ENCODE results near the gene GPRC5C. TPM values are rescaled to one million over a fixed set of nuclear protein-coding genes. Genes with fewer than 3 reads are reported as not detected.
A peak's percentile ranks its signal among the peaks of the same experiment; 100 is the strongest.

The GPRC5C gene
- total and polyA plus RNA-seq, 3 experiments from 2014 or later, result 0.27 TPM; not detected in 2

DNA sequence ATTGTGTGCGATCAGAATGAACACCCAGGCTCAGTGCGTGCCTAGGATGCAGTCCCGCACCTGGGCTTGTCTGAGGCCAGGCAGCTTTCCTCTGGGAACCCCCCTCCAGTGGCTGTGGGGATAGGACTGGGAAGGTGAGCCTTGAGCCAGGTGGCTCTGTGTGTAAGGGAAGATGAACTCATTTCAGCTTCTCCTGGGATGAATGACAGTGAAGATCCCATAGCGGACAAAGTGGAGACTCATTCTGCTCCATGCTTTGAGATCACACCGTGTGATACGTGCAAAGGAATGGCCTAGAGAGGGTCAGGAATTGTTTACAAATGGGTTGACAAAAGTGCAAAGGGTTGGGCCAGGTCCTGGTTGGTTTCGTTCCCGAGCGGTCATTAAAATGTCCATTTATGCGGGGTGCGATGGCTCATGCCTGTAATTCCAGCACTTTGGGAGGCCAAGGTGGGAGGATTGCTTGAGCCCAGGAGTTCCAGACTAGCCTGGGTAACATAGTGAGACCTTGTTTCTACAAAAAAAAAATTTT is 15.8 kb downstream of the GPRC5C start:
- Histone ChIP-seq H3K27ac (ENCODE audit: low read depth, low read length) (no peak overlapping the region), H3K27me3 (ENCODE audit: insufficient read depth, low read length, poor library complexity, severe bottlenecking) (no peaks in the 10 kb centered on the region), H3K9me3 (ENCODE audit: low read length) (no peaks in the 10 kb centered on the region), H3K4me1 (ENCODE audit: insufficient read depth, low read length) (peaks cover 2% of the 10 kb centered on the region), H3K4me3 (ENCODE audit: low read length) (no peak overlapping the region), H3K36me3 (ENCODE audit: insufficient read depth, low read length) (no peaks in the 10 kb centered on the region)
- POLR2A ChIA-PET, result no interaction called here
- no peak for DNase-seq
- H3K4me1 Mint-ChIP-seq, result peaks cover 6 to 18% (median 7%) of the 10 kb centered on the region in 3 donors
- no peaks in the 10 kb centered on the region for H3K36me3 Mint-ChIP-seq
- H3K4me3 Mint-ChIP-seq, result peak overlapping the region in 1 of 7 donors; percentile 29
- no peaks in the 10 kb centered on the region for H3K9me3 Mint-ChIP-seq
- H3K27ac Mint-ChIP-seq, result peak overlapping the region in 1 of 8 donors; percentile 1
- peaks cover 0 to 7% of the 10 kb centered on the region in 2 donors for H3K27me3 Mint-ChIP-seq
- CTCF ChIA-PET, result interaction anchor here (1.2 to 2.2 kb wide), 3 partner anchors 10 to 80 kb away, joined by 3 to 9 read pairs (median 4); no protein-coding TSS in a partner anchor

DNA sequence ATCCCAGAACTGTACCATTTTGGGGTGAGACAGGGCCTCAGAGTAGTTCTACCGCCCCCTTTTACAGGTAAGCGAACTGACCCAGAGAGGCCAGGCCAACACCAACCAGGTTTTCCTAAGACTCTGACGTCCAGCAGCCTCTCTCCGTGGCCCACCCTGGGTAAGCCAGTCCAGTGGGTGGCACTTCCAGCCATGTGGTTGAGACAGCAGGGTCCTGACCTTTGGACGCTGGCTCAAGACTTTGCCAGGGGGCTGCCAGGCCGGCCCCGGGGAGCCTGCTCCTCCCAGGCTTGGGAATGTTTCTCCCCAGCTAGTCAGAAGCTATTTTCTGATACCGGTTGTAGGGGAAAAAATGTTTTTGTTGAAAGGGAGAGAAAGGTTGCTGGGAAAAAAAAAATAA is 16.9 kb downstream of the GPRC5C start:
- peaks cover 9 to 25% (median 10%) of the 10 kb centered on the region in 3 donors for H3K4me1 Mint-ChIP-seq
- Histone ChIP-seq H3K9me3 (ENCODE audit: low read length) (no peaks in the 10 kb centered on the region), H3K36me3 (ENCODE audit: insufficient read depth, low read length) (no peaks in the 10 kb centered on the region), H3K4me3 (ENCODE audit: low read length) (no peak overlapping the region), H3K27me3 (ENCODE audit: insufficient read depth, low read length, poor library complexity, severe bottlenecking) (no peaks in the 10 kb centered on the region), H3K27ac (ENCODE audit: low read depth, low read length) (no peak overlapping the region), H3K4me1 (ENCODE audit: insufficient read depth, low read length) (peaks cover 11% of the 10 kb centered on the region)
- POLR2A ChIA-PET, result no interaction called here
- H3K27me3 Mint-ChIP-seq, result peaks cover 0 to 10% of the 10 kb centered on the region in 2 donors
- peak overlapping the region in 1 of 8 donors; percentile 47 for H3K27ac Mint-ChIP-seq
- no peaks in the 10 kb centered on the region for H3K9me3 Mint-ChIP-seq
- no peak for DNase-seq
- CTCF ChIA-PET, result interaction anchor here (2.2 kb wide), 1 partner anchor 9 kb away, joined by 9 read pairs; no protein-coding TSS in a partner anchor
- no peak overlapping the region for H3K4me3 Mint-ChIP-seq
- no peaks in the 10 kb centered on the region for H3K36me3 Mint-ChIP-seq

DNA sequence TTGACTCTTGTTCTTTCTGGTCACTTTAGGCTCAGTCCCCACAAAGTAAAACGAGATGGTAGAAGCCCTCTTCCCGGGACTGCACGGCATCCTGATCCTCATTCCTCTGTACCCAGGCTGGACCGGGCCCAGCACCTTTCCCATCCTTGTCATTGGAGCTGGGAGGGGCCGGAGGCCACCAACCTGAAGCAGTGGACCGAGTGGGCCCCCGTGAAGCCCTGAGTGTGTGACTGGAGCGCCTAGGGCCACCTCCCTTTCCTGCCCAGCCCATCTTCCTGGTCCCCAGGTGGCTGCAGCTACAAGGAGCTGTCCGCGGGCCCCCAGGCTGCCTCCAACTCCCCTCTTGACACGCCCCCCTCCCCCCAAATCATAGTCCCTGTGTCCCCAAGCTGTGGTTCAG is 17.4 kb downstream of the GPRC5C start:
- H3K4me3 Mint-ChIP-seq, result no peak overlapping the region
- Histone ChIP-seq H3K27ac (ENCODE audit: low read depth, low read length) (no peak overlapping the region), H3K4me1 (ENCODE audit: insufficient read depth, low read length) (peaks cover 13% of the 10 kb centered on the region), H3K36me3 (ENCODE audit: insufficient read depth, low read length) (no peaks in the 10 kb centered on the region), H3K27me3 (ENCODE audit: insufficient read depth, low read length, poor library complexity, severe bottlenecking) (no peaks in the 10 kb centered on the region), H3K9me3 (ENCODE audit: low read length) (no peaks in the 10 kb centered on the region), H3K4me3 (ENCODE audit: low read length) (no peak overlapping the region)
- POLR2A ChIA-PET, result no interaction called here
- CTCF ChIA-PET, result no interaction called here
- no peaks in the 10 kb centered on the region for H3K9me3 Mint-ChIP-seq
- peaks cover 0 to 10% of the 10 kb centered on the region in 2 donors for H3K27me3 Mint-ChIP-seq
- DNase-seq, result no peak
- no peaks in the 10 kb centered on the region for H3K36me3 Mint-ChIP-seq
- peaks cover 9 to 27% (median 10%) of the 10 kb centered on the region in 3 donors for H3K4me1 Mint-ChIP-seq
- no peak overlapping the region for H3K27ac Mint-ChIP-seq

DNA sequence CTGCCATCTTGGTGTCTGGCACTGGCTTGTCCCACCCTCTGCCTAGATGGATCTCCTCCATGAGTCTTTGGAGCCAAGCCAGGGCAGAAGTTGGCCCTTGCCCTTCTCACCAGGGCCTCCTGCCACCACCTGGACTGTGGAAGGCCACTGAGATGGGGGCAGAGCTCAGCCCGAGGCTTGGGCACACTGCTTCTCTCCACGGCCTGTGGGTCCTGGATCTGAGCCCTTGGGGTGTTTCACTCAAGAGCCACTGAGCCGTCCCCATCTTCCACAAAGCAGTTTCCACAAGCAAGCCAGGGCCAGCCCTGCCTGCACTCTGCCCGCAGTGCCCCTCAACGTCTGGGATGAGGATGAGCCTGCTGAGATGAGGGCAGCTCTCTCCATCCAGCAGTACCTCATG is 17.9 kb downstream of the GPRC5C start:
- no peak overlapping the region for H3K4me3 ChIP-seq (ENCODE audit: low read length)
- DNase-seq, result no peak
- peaks cover 0 to 10% of the 10 kb centered on the region in 2 donors for H3K27me3 Mint-ChIP-seq
- no peak overlapping the region for H3K27ac Mint-ChIP-seq
- no peaks in the 10 kb centered on the region for H3K27me3 ChIP-seq (ENCODE audit: insufficient read depth, low read length, poor library complexity, severe bottlenecking)
- ChIA-PET CTCF (no interaction called here), POLR2A (no interaction called here)
- no peaks in the 10 kb centered on the region for H3K36me3 Mint-ChIP-seq
- peaks cover 10 to 31% (median 10%) of the 10 kb centered on the region in 3 donors for H3K4me1 Mint-ChIP-seq
- peaks cover 18% of the 10 kb centered on the region for H3K4me1 ChIP-seq (ENCODE audit: insufficient read depth, low read length)
- H3K9me3 ChIP-seq (ENCODE audit: low read length), result no peaks in the 10 kb centered on the region
- H3K36me3 ChIP-seq (ENCODE audit: insufficient read depth, low read length), result no peaks in the 10 kb centered on the region
- H3K4me3 Mint-ChIP-seq, result no peak overlapping the region
- no peak overlapping the region for H3K27ac ChIP-seq (ENCODE audit: low read depth, low read length)
- no peaks in the 10 kb centered on the region for H3K9me3 Mint-ChIP-seq

DNA sequence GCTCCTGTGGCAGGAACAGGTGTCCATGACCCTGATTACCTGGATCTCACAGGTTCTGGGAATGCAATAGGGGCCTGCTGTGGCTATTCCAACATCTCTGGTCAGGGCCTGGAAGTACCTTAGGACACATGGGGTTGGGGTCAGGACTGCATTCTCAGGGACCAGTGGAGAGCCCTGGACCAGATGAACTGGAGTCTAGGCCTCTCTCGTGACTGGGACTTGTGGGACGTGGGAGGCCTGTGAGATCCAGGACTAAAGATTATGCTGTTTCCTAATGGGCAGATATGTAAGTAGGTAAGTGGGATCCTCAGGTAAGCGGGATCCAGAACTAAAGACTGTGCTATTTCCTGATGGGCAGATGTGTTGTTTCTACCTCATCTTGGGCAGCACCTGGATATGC is 18.3 kb downstream of the GPRC5C start:
- no peak overlapping the region for H3K27ac ChIP-seq (ENCODE audit: low read depth, low read length)

DNA sequence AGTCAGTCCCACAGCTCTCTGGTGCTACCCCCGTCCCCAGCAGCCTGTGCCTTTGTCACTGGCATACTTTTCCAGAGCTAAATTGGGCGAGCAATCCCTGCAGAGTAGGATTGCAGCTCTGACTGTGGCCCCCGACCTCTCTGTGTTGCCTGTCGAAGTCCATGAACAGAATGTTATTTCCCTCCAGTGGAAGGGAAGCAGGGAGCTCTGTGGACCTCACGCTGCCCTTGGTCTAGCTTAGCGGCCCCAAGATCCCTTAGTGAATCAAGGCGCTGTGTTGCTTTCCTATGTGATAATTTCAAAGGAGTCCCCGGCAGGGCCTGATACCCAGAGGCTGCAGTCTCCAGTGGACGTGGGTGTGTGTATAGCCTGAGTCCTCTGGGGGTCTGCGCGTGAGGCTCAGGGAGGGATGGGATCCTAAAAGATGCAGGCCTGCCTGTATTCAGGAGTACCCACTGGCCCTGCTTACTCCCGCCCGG is 19.1 kb downstream of the GPRC5C start:
- POLR2A ChIA-PET, result no interaction called here
- Histone ChIP-seq H3K36me3 (ENCODE audit: insufficient read depth, low read length) (no peaks in the 10 kb centered on the region), H3K4me1 (ENCODE audit: insufficient read depth, low read length) (peaks cover 18% of the 10 kb centered on the region), H3K9me3 (ENCODE audit: low read length) (no peaks in the 10 kb centered on the region), H3K27me3 (ENCODE audit: insufficient read depth, low read length, poor library complexity, severe bottlenecking) (no peaks in the 10 kb centered on the region), H3K4me3 (ENCODE audit: low read length) (no peak overlapping the region), H3K27ac (ENCODE audit: low read depth, low read length) (no peak overlapping the region)
- no peaks in the 10 kb centered on the region for H3K36me3 Mint-ChIP-seq
- peaks cover 14 to 40% (median 16%) of the 10 kb centered on the region in 3 donors for H3K4me1 Mint-ChIP-seq
- no peaks in the 10 kb centered on the region for H3K9me3 Mint-ChIP-seq
- H3K27ac Mint-ChIP-seq, result peak overlapping the region in 2 of 8 donors; percentile 42 to 88
- DNase-seq, result no peak
- CTCF ChIA-PET, result interaction anchor here (10.9 kb wide), 1 partner anchor 71 kb away, joined by 88 read pairs; no protein-coding TSS in a partner anchor
- no peak overlapping the region for H3K4me3 Mint-ChIP-seq
- H3K27me3 Mint-ChIP-seq, result peaks cover 0 to 10% of the 10 kb centered on the region in 2 donors

More for the DNA sequence above, 18.3 kb downstream of the GPRC5C start:
- H3K4me3 Mint-ChIP-seq, result no peak overlapping the region
- no peak for DNase-seq
- CTCF ChIA-PET, result interaction anchor here (10.9 kb wide), 1 partner anchor 70 kb away, joined by 88 read pairs; no protein-coding TSS in a partner anchor
- H3K27me3 Mint-ChIP-seq, result peaks cover 0 to 10% of the 10 kb centered on the region in 2 donors
- no peaks in the 10 kb centered on the region for H3K9me3 ChIP-seq (ENCODE audit: low read length)
- H3K27me3 ChIP-seq (ENCODE audit: insufficient read depth, low read length, poor library complexity, severe bottlenecking), result no peaks in the 10 kb centered on the region
- peaks cover 10 to 36% (median 13%) of the 10 kb centered on the region in 3 donors for H3K4me1 Mint-ChIP-seq
- H3K27ac Mint-ChIP-seq, result peak overlapping the region in 1 of 8 donors; percentile 22
- H3K36me3 Mint-ChIP-seq, result no peaks in the 10 kb centered on the region
- peaks cover 18% of the 10 kb centered on the region for H3K4me1 ChIP-seq (ENCODE audit: insufficient read depth, low read length)
- no peak overlapping the region for H3K4me3 ChIP-seq (ENCODE audit: low read length)
- POLR2A ChIA-PET, result no interaction called here
- no peaks in the 10 kb centered on the region for H3K36me3 ChIP-seq (ENCODE audit: insufficient read depth, low read length)
- H3K9me3 Mint-ChIP-seq, result no peaks in the 10 kb centered on the region

DNA sequence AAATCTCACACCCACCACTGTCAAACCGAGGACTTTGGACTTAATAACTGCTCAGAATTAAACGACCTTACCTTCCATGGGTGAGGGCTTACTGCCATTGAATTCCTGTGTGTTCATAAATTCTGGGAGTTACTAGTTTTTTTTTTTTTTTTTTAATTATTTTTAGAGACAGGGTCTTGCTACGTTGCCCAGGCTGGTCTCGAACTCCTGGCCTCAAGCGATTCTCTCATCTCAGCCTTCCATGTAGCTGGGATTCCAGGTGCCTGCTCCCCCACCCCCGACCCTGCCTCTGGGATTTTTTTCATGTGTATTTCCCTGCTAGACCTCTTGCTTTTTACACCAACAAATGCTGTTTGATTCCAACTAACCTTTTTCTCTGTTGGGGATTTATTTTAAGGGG is 19.7 kb downstream of the GPRC5C start:
- ChIA-PET CTCF (interaction anchor here (4.0 to 10.9 kb wide), 2 partner anchors 41 to 72 kb away, joined by 38 to 88 read pairs; no protein-coding TSS in a partner anchor), POLR2A (interaction anchor here (0.6 kb wide), 1 partner anchor 156 kb away, joined by 7 read pairs; no protein-coding TSS in a partner anchor)
- Mint-ChIP-seq H3K27ac (no peak overlapping the region), H3K9me3 (no peaks in the 10 kb centered on the region), H3K36me3 (no peaks in the 10 kb centered on the region), H3K4me1 (peaks cover 16 to 43% (median 17%) of the 10 kb centered on the region in 3 donors), H3K27me3 (peaks cover 0 to 10% of the 10 kb centered on the region in 2 donors), H3K4me3 (peak overlapping the region in 1 of 7 donors; percentile 82)
- H3K4me1 ChIP-seq (ENCODE audit: insufficient read depth, low read length), result peaks cover 18% of the 10 kb centered on the region
- H3K36me3 ChIP-seq (ENCODE audit: insufficient read depth, low read length), result no peaks in the 10 kb centered on the region
- H3K27ac ChIP-seq (ENCODE audit: low read depth, low read length), result no peak overlapping the region
- H3K27me3 ChIP-seq (ENCODE audit: insufficient read depth, low read length, poor library complexity, severe bottlenecking), result no peaks in the 10 kb centered on the region
- H3K4me3 ChIP-seq (ENCODE audit: low read length), result no peak overlapping the region
- H3K9me3 ChIP-seq (ENCODE audit: low read length), result no peaks in the 10 kb centered on the region
- no peak for DNase-seq

All from CD8-positive, alpha-beta memory T cell (primary cell).